Subcutaneous abdominal adipose tissue (tissue), 5 donors: ENCODE data around the gene CPPED1.

Source experiments
- H3K27ac ChIP-seq: one replicate; pipeline ENCODE4 v1.7.0; 2013; ENCODE audit warnings: low read depth, mild to moderate bottlenecking, inconsistent platforms, low read length, moderate library complexity
- H3K27me3 ChIP-seq, 5 donors: one replicate each; pipeline ENCODE4 v1.7.0; 2013; ENCODE audit warnings: low read length in 5 of 5, inconsistent platforms in 1 of 5; ENCODE audit not compliant: control insufficient read depth in 5 of 5, insufficient read depth in 4 of 5
- H3K36me3 ChIP-seq, 5 donors: one replicate each; pipeline ENCODE4 v1.7.0; 2013; ENCODE audit warnings: low read length in 5 of 5; ENCODE audit not compliant: control insufficient read depth in 5 of 5, insufficient read depth in 5 of 5
- H3K4me1 ChIP-seq, 5 donors: one replicate each; pipeline ENCODE4 v1.7.0; 2013; ENCODE audit warnings: low read length in 5 of 5, mild to moderate bottlenecking in 3 of 5, moderate library complexity in 1 of 5; ENCODE audit not compliant: control insufficient read depth in 5 of 5, insufficient read depth in 5 of 5
- H3K4me3 ChIP-seq, 5 donors: one replicate each; pipeline ENCODE4 v1.7.0; 2013; ENCODE audit warnings: low read length in 5 of 5, low read depth in 1 of 5
- H3K9ac ChIP-seq, 5 donors: one replicate each; pipeline ENCODE4 v1.7.0; 2013; ENCODE audit warnings: low read length in 5 of 5, mild to moderate bottlenecking in 4 of 5, moderate library complexity in 3 of 5
- H3K9me3 ChIP-seq, 5 donors: one replicate each; pipeline ENCODE4 v1.7.0; 2013; ENCODE audit warnings: low read length in 5 of 5; ENCODE audit not compliant: control insufficient read depth in 5 of 5
- donor health status: healthy.
- donor health status: healthy.
- donor health status: healthy.
- donor health status: healthy.
- donor health status: healthy.

Gene CPPED1

GRCh38 chr16:12758670-12759558 lies 44.8 kb downstream of the CPPED1 start:
- H3K9ac ChIP-seq: no peak overlapping the region
- no peak overlapping the region for H3K4me3 ChIP-seq
- H3K36me3 ChIP-seq: peaks cover 0 to 3% (median 0%) of the 10 kb centered on the region in 5 donors
- H3K27ac ChIP-seq: no peak overlapping the region
- no peaks in the 10 kb centered on the region for H3K9me3 ChIP-seq
- H3K27me3 ChIP-seq: no peaks in the 10 kb centered on the region
- peaks cover 0 to 6% (median 0%) of the 10 kb centered on the region in 5 donors for H3K4me1 ChIP-seq

- H3K9ac ChIP-seq: no peak overlapping the region
- H3K4me1 ChIP-seq: peaks cover 0 to 6% (median 0%) of the 10 kb centered on the region in 5 donors
- peaks cover 0 to 3% (median 0%) of the 10 kb centered on the region in 5 donors for H3K36me3 ChIP-seq
- no peak overlapping the region for H3K4me3 ChIP-seq
- H3K27me3 ChIP-seq: no peaks in the 10 kb centered on the region
- no peaks in the 10 kb centered on the region for H3K9me3 ChIP-seq
- H3K27ac ChIP-seq: no peak overlapping the region
These were observed 45.5 kb downstream of the CPPED1 start for GRCh38 chr16:12758031-12758669.

GRCh38 chr16:12757546-12757945 lies 46.1 kb downstream of the CPPED1 start:
- Histone ChIP-seq H3K27me3 (no peaks in the 10 kb centered on the region), H3K9ac (no peak overlapping the region), H3K9me3 (no peaks in the 10 kb centered on the region), H3K27ac (no peak overlapping the region), H3K4me1 (peaks cover 0 to 6% (median 0%) of the 10 kb centered on the region in 5 donors), H3K36me3 (peaks cover 0 to 3% (median 0%) of the 10 kb centered on the region in 5 donors), H3K4me3 (no peak overlapping the region)

- H3K27me3 ChIP-seq: no peaks in the 10 kb centered on the region
- peaks cover 0 to 6% (median 0%) of the 10 kb centered on the region in 5 donors for H3K4me1 ChIP-seq
- no peak overlapping the region for H3K9ac ChIP-seq
- no peaks in the 10 kb centered on the region for H3K36me3 ChIP-seq
- H3K9me3 ChIP-seq: no peaks in the 10 kb centered on the region
- H3K4me3 ChIP-seq: no peak overlapping the region
- H3K27ac ChIP-seq: no peak overlapping the region
These were observed 48.7 kb downstream of the CPPED1 start for GRCh38 chr16:12754824-12755543.

- H3K36me3 ChIP-seq: no peaks in the 10 kb centered on the region
- H3K27me3 ChIP-seq: no peaks in the 10 kb centered on the region
- H3K27ac ChIP-seq: no peak overlapping the region
- no peaks in the 10 kb centered on the region for H3K9me3 ChIP-seq
- H3K4me1 ChIP-seq: peaks cover 0 to 6% (median 0%) of the 10 kb centered on the region in 5 donors
- H3K4me3 ChIP-seq: no peak overlapping the region
- no peak overlapping the region for H3K9ac ChIP-seq
These were observed 50.3 kb downstream of the CPPED1 start for GRCh38 chr16:12753203-12754023.

GRCh38 chr16:12752159-12752558 lies 51.5 kb downstream of the CPPED1 start:
- H3K4me3 ChIP-seq: no peak overlapping the region
- no peaks in the 10 kb centered on the region for H3K27me3 ChIP-seq
- no peak overlapping the region for H3K27ac ChIP-seq
- H3K9ac ChIP-seq: no peak overlapping the region
- H3K36me3 ChIP-seq: no peaks in the 10 kb centered on the region
- H3K4me1 ChIP-seq: no peaks in the 10 kb centered on the region
- no peaks in the 10 kb centered on the region for H3K9me3 ChIP-seq

GRCh38 chr16:12750554-12750918 lies 53.2 kb downstream of the CPPED1 start:
- no peaks in the 10 kb centered on the region for H3K4me1 ChIP-seq
- no peaks in the 10 kb centered on the region for H3K9me3 ChIP-seq
- H3K36me3 ChIP-seq: no peaks in the 10 kb centered on the region
- H3K9ac ChIP-seq: no peak overlapping the region
- H3K27me3 ChIP-seq: no peaks in the 10 kb centered on the region
- H3K4me3 ChIP-seq: no peak overlapping the region
- no peak overlapping the region for H3K27ac ChIP-seq

- peaks cover 0 to 4% (median 0%) of the 10 kb centered on the region in 5 donors for H3K36me3 ChIP-seq
- no peaks in the 10 kb centered on the region for H3K27me3 ChIP-seq
- H3K9me3 ChIP-seq: peaks cover 0 to 12% (median 10%) of the 10 kb centered on the region in 5 donors
- H3K9ac ChIP-seq: no peak overlapping the region
- H3K4me1 ChIP-seq: no peaks in the 10 kb centered on the region
- H3K4me3 ChIP-seq: no peak overlapping the region
- H3K27ac ChIP-seq: no peak overlapping the region
These were observed 54.6 kb downstream of the CPPED1 start for GRCh38 chr16:12749076-12749475.

GRCh38 chr16:12747827-12748226 lies 55.9 kb downstream of the CPPED1 start:
- Histone ChIP-seq H3K27ac (no peak overlapping the region), H3K4me1 (no peaks in the 10 kb centered on the region), H3K27me3 (no peaks in the 10 kb centered on the region), H3K9me3 (peaks cover 0 to 12% (median 10%) of the 10 kb centered on the region in 5 donors), H3K36me3 (peaks cover 0 to 4% (median 0%) of the 10 kb centered on the region in 5 donors), H3K4me3 (no peak overlapping the region), H3K9ac (no peak overlapping the region)
